Stimulated activated naive CD4-positive, alpha-beta T cell treated with Interleukin-2 at 50 U/mL for 16 hours (primary cell): ENCODE results near the gene TFPT.

Source experiments
- DNase-seq: peaks from one replicate; lab custom pipeline; 2025; lab: John Stamatoyannopoulos, UW

Gene TFPT

GRCh38 chr19:54115109-54116063, at the start of gene TFPT, which contains the start of gene PRPF31:
TFPT (minus strand) TSS chr19:54115657; CDS start chr19:54115269, 388 bp downstream.
PRPF31 (plus strand) TSS chr19:54115754; CDS start chr19:54118279, 2,525 bp downstream.
- DNase-seq = peak; percentile 95

DNA sequence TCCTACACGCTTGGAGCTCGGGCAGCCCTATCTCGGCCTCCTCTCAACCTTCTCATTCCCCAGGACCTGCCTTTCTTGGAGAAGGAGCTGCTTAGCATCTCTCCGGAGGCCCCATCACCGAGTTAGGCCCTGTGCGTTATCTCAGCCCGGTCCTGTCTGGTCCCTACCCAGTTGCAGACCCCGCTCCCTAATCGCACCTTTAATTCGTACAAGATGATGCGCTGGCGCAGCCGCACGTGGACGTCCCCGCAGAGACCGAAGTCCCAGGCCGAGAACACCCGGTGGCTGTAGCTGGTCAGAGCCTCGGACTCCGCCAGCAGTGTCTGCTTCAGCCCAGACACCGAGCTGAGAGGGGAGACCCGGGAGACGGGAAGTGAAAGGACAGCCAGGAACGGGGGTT, 49.8 kb upstream of the TFPT start:
- DNase-seq = no peak

- DNase-seq = peak; percentile 61
These were observed 49.1 kb upstream of the TFPT start for GRCh38 chr19:54164369-54165068.

DNA sequence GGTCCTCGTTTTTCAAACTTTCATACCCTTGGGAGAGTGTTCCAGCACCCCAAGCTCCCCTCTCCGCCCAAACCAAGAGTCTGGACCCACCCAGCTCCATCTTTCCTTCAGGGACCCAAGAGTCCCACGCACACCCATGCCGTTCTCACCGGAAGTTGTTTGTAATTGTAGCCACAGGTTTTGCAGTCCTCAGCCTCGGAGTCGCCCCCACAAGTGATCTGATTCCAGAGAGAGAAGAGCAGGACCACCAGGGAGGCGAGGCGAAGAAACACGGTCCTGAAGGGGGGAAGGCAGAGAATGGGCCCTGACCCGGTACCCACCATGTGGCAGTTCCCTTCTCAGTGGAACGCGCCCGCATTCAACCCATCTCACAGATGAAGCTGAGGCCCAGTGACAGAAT, 47.4 kb upstream of the TFPT start:
- no peak for DNase-seq

- DNase-seq = peak; percentile 82
These were observed 46.9 kb upstream of the TFPT start for GRCh38 chr19:54162241-54162805.

- DNase-seq = no peak
These were observed 45.4 kb upstream of the TFPT start for GRCh38 chr19:54160854-54161253.

- no peak for DNase-seq
These were observed 44.8 kb upstream of the TFPT start for GRCh38 chr19:54160182-54160811.

- peak; percentile 100 for DNase-seq
These were observed 44.1 kb upstream of the TFPT start, which contains the start of gene LENG1 for GRCh38 chr19:54159352-54160181. LENG1 (minus strand) TSS chr19:54159721; CDS start chr19:54159695, 26 bp downstream.

- peak; percentile 24 for DNase-seq
These were observed 43.4 kb upstream of the TFPT start for GRCh38 chr19:54158812-54159351.

- DNase-seq = no peak
These were observed 41.5 kb upstream of the TFPT start for GRCh38 chr19:54156953-54157352.

DNA sequence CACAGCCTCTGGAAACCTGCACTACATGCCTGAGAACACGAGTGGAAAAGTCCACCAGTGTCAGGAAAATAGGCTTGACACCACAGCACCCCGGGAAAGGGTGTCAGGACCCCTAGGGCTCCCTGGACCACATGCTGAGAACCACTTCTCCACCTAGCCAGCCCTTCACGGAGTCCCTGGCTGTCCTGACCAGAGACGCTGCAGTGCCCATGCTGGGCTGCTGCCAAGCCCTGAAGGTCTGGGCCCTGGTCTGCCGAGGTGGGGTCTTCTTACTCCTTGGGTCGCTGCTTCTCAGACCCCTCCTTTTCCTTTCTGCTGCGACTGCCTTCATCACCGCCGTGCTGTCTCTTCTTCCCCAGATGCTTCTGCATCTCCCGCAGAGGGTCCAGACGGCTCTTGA, 41.0 kb upstream of the TFPT start:
- DNase-seq = no peak

DNA sequence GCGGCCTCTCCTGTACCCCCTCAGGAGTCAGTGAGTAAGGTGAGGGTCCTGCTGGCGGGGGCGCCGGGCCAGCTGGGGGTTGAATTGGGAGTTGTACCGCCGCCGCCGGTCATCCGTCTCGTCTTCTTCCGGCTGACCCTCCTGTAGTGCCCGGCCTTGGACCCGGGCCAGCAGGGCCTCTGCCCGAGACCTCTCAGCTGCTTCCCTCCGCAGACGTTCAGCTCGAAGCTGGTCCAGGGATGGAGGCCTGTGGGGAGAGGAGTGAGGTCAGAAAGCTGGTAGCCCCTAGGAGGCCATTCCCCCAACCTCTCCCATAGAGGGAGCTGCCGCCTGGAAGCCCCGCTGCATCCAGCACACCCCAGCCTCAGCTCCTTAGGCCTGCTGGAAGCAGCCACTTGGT, 40.2 kb upstream of the TFPT start:
- no peak for DNase-seq

DNA sequence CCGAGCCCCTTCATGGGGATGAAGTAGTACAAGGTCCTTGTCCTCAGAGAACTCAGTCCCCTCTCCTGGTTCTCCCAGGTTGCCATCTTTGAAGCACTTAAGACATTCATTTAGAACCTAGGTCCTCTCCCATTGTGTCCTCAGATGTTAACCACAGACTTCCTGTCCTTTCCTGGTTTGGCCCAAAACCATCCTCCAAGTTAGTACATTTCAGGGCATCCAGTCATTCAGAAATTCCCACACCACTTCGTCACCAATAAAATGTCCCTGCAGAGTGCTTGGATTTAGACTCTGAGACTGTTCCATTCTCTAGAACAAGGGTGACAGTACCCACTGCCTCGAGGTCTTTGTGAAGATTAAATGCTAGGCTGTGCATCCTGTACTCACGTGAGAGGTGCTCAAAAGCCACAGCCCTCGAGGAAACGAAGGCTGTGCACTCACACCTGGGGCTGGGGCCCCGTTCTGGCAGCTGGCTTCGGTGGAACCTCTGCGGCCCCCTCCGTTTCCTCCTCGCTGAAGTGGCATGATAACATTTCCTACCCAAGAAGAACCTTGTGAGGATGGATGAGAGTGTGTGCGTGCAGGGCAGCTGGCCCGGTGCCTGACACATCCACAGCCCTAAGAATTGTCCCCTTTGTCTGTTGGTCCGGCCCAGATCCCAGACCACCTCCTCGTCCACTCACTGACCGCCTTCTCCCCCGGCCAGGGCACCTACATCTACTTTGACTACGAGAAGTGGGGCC, 39.3 kb upstream of the TFPT start:
- no peak for DNase-seq

DNA sequence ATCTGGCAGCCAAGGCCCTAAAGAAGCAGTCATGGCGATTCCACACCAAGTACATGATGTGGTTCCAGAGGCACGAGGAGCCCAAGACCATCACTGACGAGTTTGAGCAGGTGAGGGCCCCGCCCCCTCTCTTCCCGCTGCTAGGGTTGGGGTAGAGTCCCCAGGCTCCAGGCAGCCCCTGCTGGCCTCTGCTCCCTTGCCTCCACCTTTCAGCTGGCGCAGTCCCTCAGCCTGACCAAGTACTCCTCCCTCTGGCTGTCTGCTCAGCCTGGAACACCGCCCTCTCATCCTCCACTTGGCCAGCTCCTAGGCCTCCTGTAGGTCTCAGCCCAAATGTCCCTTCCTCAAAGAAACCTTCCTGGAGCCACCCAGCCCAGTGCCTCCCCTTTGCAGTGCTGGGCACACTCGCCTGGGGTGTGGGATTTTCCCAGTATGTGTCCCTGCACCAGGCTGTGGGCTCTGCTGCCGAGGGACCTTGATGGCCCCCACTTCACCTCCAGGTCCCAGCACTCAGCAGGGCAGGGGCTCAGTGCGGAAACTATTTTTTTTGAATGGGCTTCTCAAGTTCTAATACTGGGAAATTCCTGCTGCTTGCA, 38.4 kb upstream of the TFPT start:
- no peak for DNase-seq

DNA sequence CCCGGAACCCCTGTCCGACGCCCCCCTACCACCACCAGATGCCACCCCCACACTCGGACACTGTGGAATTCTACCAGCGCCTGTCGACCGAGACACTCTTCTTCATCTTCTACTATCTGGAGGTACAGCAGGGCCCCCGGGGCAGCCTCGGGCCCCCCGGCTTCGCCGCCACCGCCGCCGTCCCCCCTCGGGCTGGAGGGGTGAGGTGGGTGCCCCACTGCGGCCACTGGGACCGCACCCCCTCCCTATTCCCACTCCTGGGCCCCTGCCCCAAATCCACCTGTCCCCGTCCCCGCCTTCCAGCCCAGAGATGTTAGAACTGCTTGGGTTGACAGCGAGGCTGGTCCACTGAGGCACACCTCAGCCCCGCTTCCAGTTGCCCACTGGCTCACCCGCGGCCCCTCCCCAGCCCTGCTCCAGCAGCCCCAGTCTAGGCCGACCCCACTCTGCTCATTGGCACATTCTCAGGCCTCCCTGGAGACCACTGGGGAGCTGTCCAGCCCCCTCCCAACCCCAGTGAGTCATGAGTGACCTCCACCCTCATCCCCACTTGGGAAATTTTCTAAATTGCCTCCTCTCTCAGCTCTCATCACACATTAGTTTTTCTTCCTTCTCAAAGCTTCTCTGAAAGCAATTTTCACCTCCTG, 37.5 kb upstream of the TFPT start:
- DNase-seq = no peak

GRCh38 chr19:54152267-54152666, 36.8 kb upstream of the TFPT start:
- no peak for DNase-seq

DNA sequence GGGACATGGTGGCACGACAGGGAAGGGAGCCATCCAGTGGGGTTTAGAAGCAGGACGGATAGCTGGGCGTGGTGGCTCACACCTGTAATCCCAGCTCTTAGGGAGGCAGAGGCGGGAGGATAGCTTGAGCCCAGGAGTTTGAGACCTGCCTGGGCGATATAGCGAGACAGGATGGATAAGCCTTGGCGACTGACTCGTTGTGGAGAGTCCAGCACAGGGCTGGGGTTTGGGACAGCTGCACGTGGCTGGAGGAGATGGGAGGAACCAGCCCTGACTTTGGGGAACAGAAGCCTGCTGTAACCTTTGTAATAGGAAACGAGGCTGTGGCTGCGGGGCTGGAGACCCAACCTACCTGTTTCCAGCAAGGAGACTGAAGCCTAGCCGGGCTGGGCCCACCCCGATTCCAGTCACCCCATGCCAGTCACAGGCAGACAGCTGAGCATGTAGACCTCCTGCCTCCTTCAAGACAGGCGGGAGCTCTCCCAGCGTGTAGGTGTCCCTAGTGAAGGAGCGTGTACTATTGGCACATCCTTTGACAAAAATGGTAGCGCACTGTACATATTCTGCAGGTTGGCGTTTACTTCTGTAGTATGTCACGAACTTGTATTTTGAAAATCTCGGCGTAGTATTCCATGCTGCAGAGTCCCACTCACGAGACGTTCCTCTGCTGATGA, 36.0 kb upstream of the TFPT start:
- DNase-seq = no peak

- DNase-seq = no peak
These were observed 33.8 kb upstream of the TFPT start for GRCh38 chr19:54149021-54149812.
